ENCODE data around the gene ARMC8. TPM values are rescaled to one million over a fixed set of nuclear protein-coding genes. Genes with fewer than 3 reads are reported as not detected.

Gene ARMC8
- total and polyA plus RNA-seq, 4 donors = 8.4 to 53.6 (median 22.8) TPM

DNA sequence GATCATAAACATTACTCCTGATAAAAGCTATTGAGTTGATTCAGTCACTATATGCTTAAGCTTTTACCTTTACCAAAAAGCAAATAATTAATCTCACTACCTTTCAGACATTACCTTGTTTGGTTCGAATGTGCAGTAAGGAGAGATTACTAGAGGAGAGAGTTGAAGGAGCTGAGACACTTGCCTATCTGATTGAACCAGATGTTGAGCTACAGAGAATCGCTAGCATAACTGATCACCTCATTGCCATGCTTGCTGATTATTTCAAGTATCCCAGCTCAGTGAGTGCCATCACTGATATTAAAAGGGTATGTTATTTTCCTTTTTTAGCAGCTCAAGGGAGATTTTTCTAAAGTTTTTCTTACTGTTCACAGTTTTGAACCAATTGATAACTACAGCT lies 54.6 kb downstream of the ARMC8 start:
- TF ChIP-seq ZBTB33 (IDR thresholded peaks at IDR 0.05) (no peak), ATF3 (IDR thresholded peaks at IDR 0.05) (no peak), JUND (IDR thresholded peaks at IDR 0.05) (no peak), NR2F2 (IDR thresholded peaks at IDR 0.05) (no peak), FOXA1 (IDR thresholded peaks at IDR 0.05) (no peak)
- TF ChIP-seq, protein P1, sequence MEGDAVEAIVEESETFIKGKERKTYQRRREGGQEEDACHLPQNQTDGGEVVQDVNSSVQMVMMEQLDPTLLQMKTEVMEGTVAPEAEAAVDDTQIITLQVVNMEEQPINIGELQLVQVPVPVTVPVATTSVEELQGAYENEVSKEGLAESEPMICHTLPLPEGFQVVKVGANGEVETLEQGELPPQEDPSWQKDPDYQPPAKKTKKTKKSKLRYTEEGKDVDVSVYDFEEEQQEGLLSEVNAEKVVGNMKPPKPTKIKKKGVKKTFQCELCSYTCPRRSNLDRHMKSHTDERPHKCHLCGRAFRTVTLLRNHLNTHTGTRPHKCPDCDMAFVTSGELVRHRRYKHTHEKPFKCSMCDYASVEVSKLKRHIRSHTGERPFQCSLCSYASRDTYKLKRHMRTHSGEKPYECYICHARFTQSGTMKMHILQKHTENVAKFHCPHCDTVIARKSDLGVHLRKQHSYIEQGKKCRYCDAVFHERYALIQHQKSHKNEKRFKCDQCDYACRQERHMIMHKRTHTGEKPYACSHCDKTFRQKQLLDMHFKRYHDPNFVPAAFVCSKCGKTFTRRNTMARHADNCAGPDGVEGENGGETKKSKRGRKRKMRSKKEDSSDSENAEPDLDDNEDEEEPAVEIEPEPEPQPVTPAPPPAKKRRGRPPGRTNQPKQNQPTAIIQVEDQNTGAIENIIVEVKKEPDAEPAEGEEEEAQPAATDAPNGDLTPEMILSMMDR (IDR thresholded peaks at IDR 0.05; ENCODE audit: low read depth, low read length, missing input control) = no peak
- Histone ChIP-seq H3K27me3 (ENCODE audit: control insufficient read depth in 4 of 4, insufficient read depth in 4 of 4, low read length in 3 of 4) (no peaks in the 10 kb centered on the region), H3K4me3 (ENCODE audit: low read depth in 1 of 3, low read length in 3 of 3) (no peak overlapping the region), H3K9ac (ENCODE audit: low read depth in 1 of 2, low read length in 2 of 2) (no peak overlapping the region), H3K4me1 (ENCODE audit: control insufficient read depth in 4 of 4, insufficient read depth in 4 of 4, low read length in 3 of 4) (no peaks in the 10 kb centered on the region), H3K27ac (ENCODE audit: low read depth in 1 of 2, low read length in 2 of 2) (no peak overlapping the region), H3K9me3 (ENCODE audit: control insufficient read depth in 4 of 4, low read length in 3 of 4) (no peaks in the 10 kb centered on the region), H3K36me3 (ENCODE audit: control insufficient read depth in 4 of 4, insufficient read depth in 3 of 4, low read depth in 1 of 4, low read length in 3 of 4) (peaks cover 1 to 33% (median 25%) of the 10 kb centered on the region in 4 donors)
- 95% methylated on average over 2 of the region's 2 CpGs for WGBS
- DNase-seq (ENCODE audit: low spot score) = no peak

- Histone ChIP-seq H3K36me3 (ENCODE audit: control insufficient read depth in 4 of 4, insufficient read depth in 3 of 4, low read depth in 1 of 4, low read length in 3 of 4) (peaks cover 0 to 33% (median 21%) of the 10 kb centered on the region in 4 donors), H3K9ac (ENCODE audit: low read depth in 1 of 2, low read length in 2 of 2) (no peak overlapping the region), H3K27ac (ENCODE audit: low read depth in 1 of 2, low read length in 2 of 2) (no peak overlapping the region), H3K9me3 (ENCODE audit: control insufficient read depth in 4 of 4, low read length in 3 of 4) (no peaks in the 10 kb centered on the region), H3K4me1 (ENCODE audit: control insufficient read depth in 4 of 4, insufficient read depth in 4 of 4, low read length in 3 of 4) (no peaks in the 10 kb centered on the region), H3K27me3 (ENCODE audit: control insufficient read depth in 4 of 4, insufficient read depth in 4 of 4, low read length in 3 of 4) (no peaks in the 10 kb centered on the region), H3K4me3 (ENCODE audit: low read depth in 1 of 3, low read length in 3 of 3) (no peak overlapping the region)
- WGBS = 94% methylated on average over 1 of the region's 1 CpG
- no peak for DNase-seq (ENCODE audit: low spot score)
- TF ChIP-seq NR2F2 (IDR thresholded peaks at IDR 0.05) = no peak
- peak; percentile 52 to 61 for TF ChIP-seq RXRA (IDR thresholded peaks at IDR 0.05)
These were observed 55.4 kb downstream of the ARMC8 start for GRCh38 chr3:138242466-138242865.

- WGBS = 98% methylated on average over 9 of the region's 9 CpGs
- DNase-seq (ENCODE audit: low spot score) = no peak
These were observed 57.9 kb downstream of the ARMC8 start for GRCh38 chr3:138245026-138245425.

More at GRCh38 chr3:138245026-138245425, 57.9 kb downstream of the ARMC8 start:
- peaks cover 0 to 32% (median 16%) of the 10 kb centered on the region in 4 donors for H3K36me3 ChIP-seq (ENCODE audit: control insufficient read depth in 4 of 4, insufficient read depth in 3 of 4, low read depth in 1 of 4, low read length in 3 of 4)
- no peak for TF ChIP-seq JUND (IDR thresholded peaks at IDR 0.05)
- TF ChIP-seq ATF3 (IDR thresholded peaks at IDR 0.05) = no peak
- TF ChIP-seq, protein P2, sequence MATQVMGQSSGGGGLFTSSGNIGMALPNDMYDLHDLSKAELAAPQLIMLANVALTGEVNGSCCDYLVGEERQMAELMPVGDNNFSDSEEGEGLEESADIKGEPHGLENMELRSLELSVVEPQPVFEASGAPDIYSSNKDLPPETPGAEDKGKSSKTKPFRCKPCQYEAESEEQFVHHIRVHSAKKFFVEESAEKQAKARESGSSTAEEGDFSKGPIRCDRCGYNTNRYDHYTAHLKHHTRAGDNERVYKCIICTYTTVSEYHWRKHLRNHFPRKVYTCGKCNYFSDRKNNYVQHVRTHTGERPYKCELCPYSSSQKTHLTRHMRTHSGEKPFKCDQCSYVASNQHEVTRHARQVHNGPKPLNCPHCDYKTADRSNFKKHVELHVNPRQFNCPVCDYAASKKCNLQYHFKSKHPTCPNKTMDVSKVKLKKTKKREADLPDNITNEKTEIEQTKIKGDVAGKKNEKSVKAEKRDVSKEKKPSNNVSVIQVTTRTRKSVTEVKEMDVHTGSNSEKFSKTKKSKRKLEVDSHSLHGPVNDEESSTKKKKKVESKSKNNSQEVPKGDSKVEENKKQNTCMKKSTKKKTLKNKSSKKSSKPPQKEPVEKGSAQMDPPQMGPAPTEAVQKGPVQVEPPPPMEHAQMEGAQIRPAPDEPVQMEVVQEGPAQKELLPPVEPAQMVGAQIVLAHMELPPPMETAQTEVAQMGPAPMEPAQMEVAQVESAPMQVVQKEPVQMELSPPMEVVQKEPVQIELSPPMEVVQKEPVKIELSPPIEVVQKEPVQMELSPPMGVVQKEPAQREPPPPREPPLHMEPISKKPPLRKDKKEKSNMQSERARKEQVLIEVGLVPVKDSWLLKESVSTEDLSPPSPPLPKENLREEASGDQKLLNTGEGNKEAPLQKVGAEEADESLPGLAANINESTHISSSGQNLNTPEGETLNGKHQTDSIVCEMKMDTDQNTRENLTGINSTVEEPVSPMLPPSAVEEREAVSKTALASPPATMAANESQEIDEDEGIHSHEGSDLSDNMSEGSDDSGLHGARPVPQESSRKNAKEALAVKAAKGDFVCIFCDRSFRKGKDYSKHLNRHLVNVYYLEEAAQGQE (IDR thresholded peaks at IDR 0.05) = no peak
- TF ChIP-seq TAF1 (conservative IDR thresholded peaks at IDR 0.05) = no peak
- no peak for TF ChIP-seq HNF4A (conservative IDR thresholded peaks at IDR 0.05)
- no peak for TF ChIP-seq FOXA2 (IDR thresholded peaks at IDR 0.05)
- no peak for TF ChIP-seq ZBTB33 (IDR thresholded peaks at IDR 0.05)
- TF ChIP-seq GABPA (IDR thresholded peaks at IDR 0.05 in 1 of 2, conservative IDR thresholded peaks at IDR 0.05 in 1 of 2) = no peak
- TF ChIP-seq YY1 (IDR thresholded peaks at IDR 0.05) = no peak
- no peak for TF ChIP-seq RXRA (IDR thresholded peaks at IDR 0.05)
- TF ChIP-seq HNF4G (IDR thresholded peaks at IDR 0.05) = no peak
- TF ChIP-seq RAD21 (IDR thresholded peaks at IDR 0.05) = no peak
- no peak for TF ChIP-seq NR2F2 (IDR thresholded peaks at IDR 0.05)
- no peak for TF ChIP-seq SP1 (IDR thresholded peaks at IDR 0.05)
- TF ChIP-seq EGR1 (IDR thresholded peaks at IDR 0.05; ENCODE audit: low read depth in 2 of 2) = no peak
- no peak overlapping the region for H3K4me3 ChIP-seq (ENCODE audit: low read depth in 1 of 3, low read length in 3 of 3)
- no peak overlapping the region for H3K9ac ChIP-seq (ENCODE audit: low read depth in 1 of 2, low read length in 2 of 2)
- no peaks in the 10 kb centered on the region for H3K27me3 ChIP-seq (ENCODE audit: control insufficient read depth in 4 of 4, insufficient read depth in 4 of 4, low read length in 3 of 4)
- H3K9me3 ChIP-seq (ENCODE audit: control insufficient read depth in 4 of 4, low read length in 3 of 4) = no peaks in the 10 kb centered on the region
- H3K27ac ChIP-seq (ENCODE audit: low read depth in 1 of 2, low read length in 2 of 2) = no peak overlapping the region
- H3K4me1 ChIP-seq (ENCODE audit: control insufficient read depth in 4 of 4, insufficient read depth in 4 of 4, low read length in 3 of 4) = no peaks in the 10 kb centered on the region

All from liver (tissue), 9 donors.